GM12878 (cell line): ENCODE data around the gene MB21D2. TPM values are rescaled to one million over a fixed set of nuclear protein-coding genes. Genes with fewer than 3 reads are reported as not detected.

Source experiments
- ATAC-seq: fragments of 200-7000 bp; cut with Tn5 transposase; 3 replicates; pipeline ENCODE4 v1.9.1; 2020; ENCODE audit warnings: mild to moderate bottlenecking, moderate library complexity
- BruUV-seq: library from RNA; stranded (reverse); fragments of 400-500 nt; replicated peaks from 2 replicates; lab custom pipeline; 2021; lab: Mats Ljungman, UMichigan
- CTCF ChIA-PET: fragments of 300-600 bp; sonication (Branson Sonifier 250); formaldehyde crosslinking; extraction: SDS; loops from one replicate; lab custom pipeline; 2021; ENCODE audit warnings: inconsistent platforms; lab: Yijun Ruan, JAX
- POLR2A ChIA-PET: fragments of 350-600 bp; formaldehyde crosslinking; extraction: SDS; loops from one replicate; lab custom pipeline; 2021; ENCODE audit warnings: inconsistent platforms; lab: Charles Lee
- RAD21 ChIA-PET: fragments of 300-600 bp; sonication (Branson Sonifier 250); formaldehyde crosslinking; loops from one replicate; lab custom pipeline; 2023; ENCODE audit warnings: antibody characterized with exemption; ENCODE audit not compliant: unreplicated experiment; lab: Charles Lee
- SMC1A ChIA-PET: fragments of 300-600 bp; sonication (Branson Sonifier 250); formaldehyde crosslinking; loops from one replicate; lab custom pipeline; 2023; ENCODE audit not compliant: unreplicated experiment, uncharacterized antibody; lab: Charles Lee
- DNase-seq: peaks from one replicate; pipeline ENCODE4 v3.0.0-alpha.2; 2011; ENCODE audit warnings: low read depth, low spot score
- FAIRE-seq: peaks from 3 replicates; lab custom pipeline; 2011; peaks lifted over from hg19 to GRCh38; lab: Jason Lieb, UNC
- H2AFZ ChIP-seq: 2 replicates; pipeline ENCODE4 v1.6.0; 2011; ENCODE audit warnings: low read depth, low read length, control low read depth; ENCODE audit not compliant: control insufficient read depth
- H3K27ac ChIP-seq: 2 replicates; pipeline ENCODE4 v1.5.1; 2011; ENCODE audit warnings: control low read depth; ENCODE audit not compliant: control insufficient read depth, insufficient read depth
- H3K27me3 ChIP-seq, 2 experiments: replicated peaks in 1 of 2; 2 replicates each; pipeline versions ENCODE4 v1.6.0 to v1.6.1; 2011; ENCODE audit warnings: low read length in 1 of 2; ENCODE audit not compliant: control insufficient read depth in 2 of 2, insufficient read depth in 2 of 2
- H3K36me3 ChIP-seq, 2 experiments: 2 replicates each; pipeline ENCODE4 v1.5.1; 2011; ENCODE audit warnings: low read length in 1 of 2; ENCODE audit not compliant: control insufficient read depth in 2 of 2, insufficient read depth in 2 of 2
- H3K4me1 ChIP-seq: 2 replicates; pipeline ENCODE4 v1.6.1; 2011; ENCODE audit warnings: mild to moderate bottlenecking, low read length, moderate library complexity, mixed read lengths; ENCODE audit not compliant: control insufficient read depth, insufficient read depth
- H3K4me2 ChIP-seq: 2 replicates; pipeline ENCODE4 v1.6.0; 2011; ENCODE audit warnings: control low read depth; ENCODE audit not compliant: control insufficient read depth, insufficient read depth
- H3K4me3 ChIP-seq: fragments of 200-600 bp; sonication (generic); 2 replicates; pipeline ENCODE4 v1.5.1; 2016
- H3K79me2 ChIP-seq: 2 replicates; pipeline ENCODE4 v1.6.0; 2011; ENCODE audit warnings: low read length; ENCODE audit not compliant: control insufficient read depth, insufficient read depth
- H3K9ac ChIP-seq: 2 replicates; pipeline ENCODE4 v1.8.0; 2011; ENCODE audit warnings: low read length, control low read depth, mixed read lengths; ENCODE audit not compliant: control insufficient read depth, insufficient read depth
- H3K9me3 ChIP-seq: replicated peaks from 3 replicates; pipeline ENCODE4 v1.5.1; 2011; ENCODE audit warnings: mild to moderate bottlenecking, low read length; ENCODE audit not compliant: control insufficient read depth, insufficient read depth
- H4K20me1 ChIP-seq: 2 replicates; pipeline ENCODE4 v1.6.0; 2011; ENCODE audit not compliant: control insufficient read depth, insufficient read depth
- CHD1 ChIP-seq: IDR thresholded peaks from 2 replicates; pipeline ENCODE4 v1.6.1; 2012; ENCODE audit warnings: low read depth, low read length, improper control_type of control experiment
- FOS ChIP-seq: IDR thresholded peaks from 3 replicates; pipeline ENCODE4 v1.6.1; 2011; ENCODE audit warnings: borderline replicate concordance; ENCODE audit not compliant: insufficient read length; ENCODE audit errors: extremely low read depth
- HCFC1 ChIP-seq: fragments of 150-350 bp; IDR thresholded peaks from 2 replicates; pipeline ENCODE4 v1.6.1; 2014; ENCODE audit warnings: low read length
- HDAC2 ChIP-seq: fragments of 200-600 bp; sonication (generic); IDR thresholded peaks from 2 replicates; pipeline ENCODE4 v1.6.1; 2017
- HDAC6 ChIP-seq: fragments of 200-600 bp; sonication (generic); IDR thresholded peaks from one replicate; pipeline ENCODE4 v1.8.0; 2017; ENCODE audit warnings: antibody characterized with exemption; ENCODE audit not compliant: unreplicated experiment
- KAT2A ChIP-seq: conservative IDR thresholded peaks from 2 replicates; pipeline ENCODE4 v1.6.1; 2011; ENCODE audit warnings: low read depth, low read length; ENCODE audit not compliant: control insufficient read depth
- MTA2 ChIP-seq: fragments of 450-650 bp; IDR thresholded peaks from 2 replicates; pipeline ENCODE4 v1.6.1; 2016; ENCODE audit warnings: low read depth, mild to moderate bottlenecking, moderate library complexity
- MTA3 ChIP-seq: IDR thresholded peaks from 2 replicates; pipeline ENCODE4 v1.6.1; 2012; ENCODE audit warnings: low read length, inconsistent platforms, borderline replicate concordance
- NR2C1 ChIP-seq: fragments of 450-650 bp; IDR thresholded peaks from 2 replicates; pipeline ENCODE4 v1.6.1; 2017; ENCODE audit warnings: antibody characterized with exemption, mild to moderate bottlenecking, moderate library complexity
- PAX5 ChIP-seq: IDR thresholded peaks from 2 replicates; pipeline ENCODE4 v1.6.1; 2011; ENCODE audit warnings: low read depth, low read length, borderline replicate concordance
- PKNOX1 ChIP-seq: fragments of 450-650 bp; IDR thresholded peaks from 2 replicates; pipeline ENCODE4 v1.6.1; 2016; ENCODE audit warnings: mild to moderate bottlenecking
- PML ChIP-seq: IDR thresholded peaks from 2 replicates; pipeline ENCODE4 v1.6.1; 2012; ENCODE audit warnings: low read length, inconsistent platforms
- SMC3 ChIP-seq: IDR thresholded peaks from 2 replicates; pipeline ENCODE4 v1.6.1; 2011; ENCODE audit warnings: low read length, improper control_type of control experiment, borderline replicate concordance
- SP1 ChIP-seq: IDR thresholded peaks from one replicate; pipeline ENCODE4 v1.6.1; 2011; ENCODE audit warnings: low read depth, low read length
- TAF1 ChIP-seq: IDR thresholded peaks from 2 replicates; pipeline ENCODE4 v1.6.1; 2011; ENCODE audit warnings: mild to moderate bottlenecking, low read depth, low read length, borderline replicate concordance
- WGBS: methylation state at CpG from one replicate; pipeline ENCODE4 v1.1.6; 2016; ENCODE audit warnings: low lambda C conversion rate; ENCODE audit not compliant: insufficient replicate concordance, insufficient coverage; ENCODE audit errors: missing lambda C conversion rate; 5-methylcytosine and 5-hydroxymethylcytosine counted together
- in situ Hi-C: fragments of 300-500 bp; cut with MboI; formaldehyde crosslinking; loops from 9 replicates; pipeline ENCODE4 v1.14.3; 2018; ENCODE audit warnings: mixed read lengths
- intact Hi-C: fragments of 100-400 bp; cut with micrococcal nuclease; formaldehyde crosslinking; loops from one replicate; pipeline ENCODE4 v1.14.2; 2022; ENCODE audit not compliant: unreplicated experiment
- polyA plus RNA-seq, 11 experiments: library from polyadenylated mRNA; depleted of rRNA in 4 of 11; unstranded in 6 of 11; stranded (reverse) in 5 of 11; fragments of >200 nt; fragmentation: Nextera tagmentation in 4 of 11; fragmentation: Illumina TruSeq in 1 of 11; extraction: Ambion mirVana in 4 of 11; extraction: Trizol in 1 of 11; gene quantifications; 1 replicate in 1 of 11; 2 replicates in 10 of 11; pipeline versions ENCODE4 v1.2.1 to v1.2.3, GENCODE V29; 2011 to 2016; ENCODE audit warnings: inconsistent platforms in 2 of 11, missing spikeins in 2 of 11, low read depth in 1 of 11
- total RNA-seq, 4 experiments: library from RNA; depleted of rRNA in 3 of 4; stranded (reverse); fragments of >200 nt in 3 of 4; fragmentation: Illumina TruSeq in 1 of 4; extraction: Trizol in 1 of 4; gene quantifications; 2 replicates each; pipeline versions ENCODE4 v1.2.1 to v1.2.3, GENCODE V29; 2013 to 2021
- TF ChIP-seq, protein P1 (sequence below): IDR thresholded peaks from 2 replicates; pipeline ENCODE4 v1.6.1; 2012; ENCODE audit warnings: low read length, inconsistent platforms
- TF ChIP-seq, protein P2 (sequence below): IDR thresholded peaks from 2 replicates; pipeline ENCODE4 v1.6.1; 2011; ENCODE audit warnings: mild to moderate bottlenecking, low read depth, low read length, moderate library complexity; ENCODE audit not compliant: insufficient replicate concordance
- TF ChIP-seq, protein P3 (sequence below): IDR thresholded peaks from 2 replicates; pipeline ENCODE4 v1.6.1; 2011; ENCODE audit warnings: low read depth, low read length, improper control_type of control experiment, borderline replicate concordance

The MB21D2 gene
- total and polyA plus RNA-seq, 10 of the 15 experiments (the other 5 are each of a cell fraction or from before 2014, with no cell fraction given): 7.9 to 21.2 (median 15.3) TPM

DNA sequence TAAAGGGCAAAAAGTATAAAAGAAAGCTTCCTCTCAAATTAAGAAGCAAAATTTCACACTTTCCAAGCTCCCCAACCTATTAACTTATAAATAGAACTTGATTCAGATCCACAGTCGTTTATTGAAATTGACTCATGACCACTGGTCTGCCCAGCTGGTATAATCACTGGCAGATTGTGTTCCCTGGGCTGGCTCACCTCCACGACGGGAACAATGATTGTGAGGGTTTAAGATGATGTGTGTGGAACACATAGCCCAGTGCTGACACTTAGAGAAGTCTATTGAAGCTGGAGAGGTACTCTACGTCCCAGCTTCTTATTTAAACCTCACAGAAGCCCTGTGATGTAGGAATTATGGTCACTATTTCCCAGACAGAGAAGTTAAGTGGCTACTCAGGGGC lies 90.4 kb downstream of the MB21D2 start:
- no peak for FAIRE-seq
- ChIA-PET RAD21 (interaction anchor here (1.0 to 12.8 kb wide), 6 partner anchors 10 to 88 kb away, joined by 3 to 71 read pairs (median 5); no protein-coding TSS in a partner anchor), CTCF (interaction anchor here (0.7 to 3.6 kb wide), 6 partner anchors 10 to 214 kb away, joined by 3 to 22 read pairs (median 7); no protein-coding TSS in a partner anchor), SMC1A (interaction anchor here (0.6 to 4.9 kb wide), 13 partner anchors 8 to 634 kb away, joined by 3 to 37 read pairs (median 6); partner anchors contain the start of gene MB21D2), POLR2A (interaction anchor here (0.6 to 1.4 kb wide), 8 partner anchors 10 to 88 kb away, joined by 3 to 6 read pairs (median 3); no protein-coding TSS in a partner anchor)
- TF ChIP-seq SMC3: no peak
- no peak for TF ChIP-seq PKNOX1
- TF ChIP-seq, protein P1, sequence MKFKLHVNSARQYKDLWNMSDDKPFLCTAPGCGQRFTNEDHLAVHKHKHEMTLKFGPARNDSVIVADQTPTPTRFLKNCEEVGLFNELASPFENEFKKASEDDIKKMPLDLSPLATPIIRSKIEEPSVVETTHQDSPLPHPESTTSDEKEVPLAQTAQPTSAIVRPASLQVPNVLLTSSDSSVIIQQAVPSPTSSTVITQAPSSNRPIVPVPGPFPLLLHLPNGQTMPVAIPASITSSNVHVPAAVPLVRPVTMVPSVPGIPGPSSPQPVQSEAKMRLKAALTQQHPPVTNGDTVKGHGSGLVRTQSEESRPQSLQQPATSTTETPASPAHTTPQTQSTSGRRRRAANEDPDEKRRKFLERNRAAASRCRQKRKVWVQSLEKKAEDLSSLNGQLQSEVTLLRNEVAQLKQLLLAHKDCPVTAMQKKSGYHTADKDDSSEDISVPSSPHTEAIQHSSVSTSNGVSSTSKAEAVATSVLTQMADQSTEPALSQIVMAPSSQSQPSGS: no peak
- TF ChIP-seq NR2C1: no peak
- no peak for TF ChIP-seq HDAC2
- TF ChIP-seq HCFC1: no peak
- TF ChIP-seq KAT2A: no peak
- no peak for TF ChIP-seq HDAC6
- TF ChIP-seq CHD1: no peak
- no peak for TF ChIP-seq TAF1
- TF ChIP-seq MTA3: no peak
- TF ChIP-seq SP1: no peak
- TF ChIP-seq, protein P2, sequence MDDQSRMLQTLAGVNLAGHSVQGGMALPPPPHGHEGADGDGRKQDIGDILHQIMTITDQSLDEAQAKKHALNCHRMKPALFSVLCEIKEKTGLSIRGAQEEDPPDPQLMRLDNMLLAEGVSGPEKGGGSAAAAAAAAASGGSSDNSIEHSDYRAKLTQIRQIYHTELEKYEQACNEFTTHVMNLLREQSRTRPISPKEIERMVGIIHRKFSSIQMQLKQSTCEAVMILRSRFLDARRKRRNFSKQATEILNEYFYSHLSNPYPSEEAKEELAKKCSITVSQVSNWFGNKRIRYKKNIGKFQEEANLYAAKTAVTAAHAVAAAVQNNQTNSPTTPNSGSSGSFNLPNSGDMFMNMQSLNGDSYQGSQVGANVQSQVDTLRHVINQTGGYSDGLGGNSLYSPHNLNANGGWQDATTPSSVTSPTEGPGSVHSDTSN: no peak
- no peak for TF ChIP-seq PML
- TF ChIP-seq PAX5: no peak
- TF ChIP-seq, protein P3, sequence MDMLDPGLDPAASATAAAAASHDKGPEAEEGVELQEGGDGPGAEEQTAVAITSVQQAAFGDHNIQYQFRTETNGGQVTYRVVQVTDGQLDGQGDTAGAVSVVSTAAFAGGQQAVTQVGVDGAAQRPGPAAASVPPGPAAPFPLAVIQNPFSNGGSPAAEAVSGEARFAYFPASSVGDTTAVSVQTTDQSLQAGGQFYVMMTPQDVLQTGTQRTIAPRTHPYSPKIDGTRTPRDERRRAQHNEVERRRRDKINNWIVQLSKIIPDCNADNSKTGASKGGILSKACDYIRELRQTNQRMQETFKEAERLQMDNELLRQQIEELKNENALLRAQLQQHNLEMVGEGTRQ: no peak
- TF ChIP-seq FOS: no peak
- no peak for TF ChIP-seq MTA2
- no peaks in the 10 kb centered on the region for H3K27me3 ChIP-seq
- BruUV-seq: no TSS peak
- peaks cover 20% of the 10 kb centered on the region for H3K4me1 ChIP-seq
- H3K27ac ChIP-seq: no peak overlapping the region
- H3K9ac ChIP-seq: no peak overlapping the region
- H3K79me2 ChIP-seq: peaks cover 16% of the 10 kb centered on the region
- H3K4me3 ChIP-seq: no peak overlapping the region
- no peaks in the 10 kb centered on the region for H4K20me1 ChIP-seq
- no peaks in the 10 kb centered on the region for H3K36me3 ChIP-seq
- no peak for ATAC-seq
- DNase-seq: no peak
- in situ Hi-C loops: no loop called here
- peaks cover 2% of the 10 kb centered on the region; the same call in 1 of the 3 replicates for H3K9me3 ChIP-seq
- intact Hi-C loops: no loop called here
- no peak overlapping the region for H2AFZ ChIP-seq
- WGBS: 89% methylated on average over 4 of the region's 4 CpGs
- H3K4me2 ChIP-seq: no peak overlapping the region
